Heart right ventricle (tissue), 16 donors: ENCODE data around the gene ACSL6. TPM values are rescaled to one million over a fixed set of nuclear protein-coding genes. Genes with fewer than 3 reads are reported as not detected.

Experiments
- ATAC-seq, 8 donors: fragments of 200-7000 bp; cut with Tn5 transposase; one replicate each; pipeline ENCODE4 v1.9.1; 2020; ENCODE audit warnings: mild to moderate bottlenecking in 8 of 8, moderate library complexity in 8 of 8, moderate number of reproducible peaks in 1 of 8
- DNase-seq, 2 donors: peaks; one replicate each; pipeline ENCODE4 v3.0.0-alpha.2; 2020
- H3K27ac ChIP-seq, 10 donors: fragments of 200-600 bp; sonication (generic) in 2 of 10; one replicate each; pipeline versions ENCODE4 v1.5.0 to v1.8.0; 2020 to 2022; ENCODE audit warnings: mild to moderate bottlenecking in 3 of 10
- H3K27me3 ChIP-seq, 7 donors: fragments of 200-600 bp; one replicate each; pipeline ENCODE4 v1.8.0; 2021 to 2022; ENCODE audit warnings: mild to moderate bottlenecking in 2 of 7
- H3K36me3 ChIP-seq, 9 donors: fragments of 200-600 bp; sonication (generic) in 1 of 9; one replicate each; pipeline versions ENCODE4 v1.5.0 to v1.8.0; 2020 to 2022; ENCODE audit warnings: mild to moderate bottlenecking in 2 of 9
- H3K4me1 ChIP-seq, 9 donors: fragments of 200-600 bp; sonication (generic) in 1 of 9; one replicate each; pipeline versions ENCODE4 v1.5.0 to v1.8.0; 2020 to 2022; ENCODE audit warnings: mild to moderate bottlenecking in 4 of 9
- H3K4me3 ChIP-seq, 10 donors: fragments of 200-600 bp; sonication (generic) in 2 of 10; one replicate each; pipeline versions ENCODE4 v1.5.0 to v1.8.0; 2020 to 2022; ENCODE audit warnings: mild to moderate bottlenecking in 7 of 10, moderate library complexity in 2 of 10
- H3K9me3 ChIP-seq, 11 donors: fragments of 200-600 bp in 10 of 11; sonication (generic) in 2 of 11; one replicate each; pipeline versions ENCODE4 v1.5.0 to v1.8.0; 2013 to 2022; ENCODE audit warnings: mild to moderate bottlenecking in 2 of 11, control low read depth in 1 of 11, moderate library complexity in 1 of 11
- WGBS, 2 donors: extraction: QIAGEN DNeasy Blood & Tissue Kit; methylation state at CpG; one replicate each; pipeline ENCODE4 v1.1.7; 2013; ENCODE audit warnings: inconsistent platforms in 1 of 2; 5-methylcytosine and 5-hydroxymethylcytosine counted together
- intact Hi-C, 10 donors: fragments of 100-400 bp; cut with DNase I; formaldehyde crosslinking; loops; one replicate each; pipeline versions ENCODE4 v1.11.1 to v1.14.2; 2022
- polyA plus RNA-seq, 2 donors: library from polyadenylated mRNA; stranded (reverse); fragments of 200-250 nt; gene quantifications; one replicate each; pipeline ENCODE4 v1.2.3, GENCODE V29; 2013
- total RNA-seq, 10 donors: library from RNA; stranded (reverse); fragmentation: NEBNext Ultra II Directional in 3 of 10; extraction: Animal tissue kit (Norgen Biotek cat#: 25700) in 3 of 10; gene quantifications; one replicate each; pipeline versions ENCODE4 v1.2.1 to v1.2.4, GENCODE V29; 2021 to 2023
- TF ChIP-seq, protein P1 (sequence below), 9 donors: fragments of 200-600 bp; sonication (generic) in 2 of 9; IDR thresholded peaks; one replicate each; pipeline versions ENCODE4 v1.5.0 to v1.8.0; 2021 to 2022; ENCODE audit warnings: antibody characterized with exemption in 9 of 9, mild to moderate bottlenecking in 5 of 9, moderate library complexity in 1 of 9
- donor health status: Arrhythmogenic right ventricular cardiomyopathy.
- donor health status: ischemic (EF 13 %, LVEDD 7.1; RV severe dilation, severe dysfunction).
- donor health status: healthy with polysubstance abuse.
- donor health status: DM: no; HTN: yes; CAD: no.
- donor health status: DM: no; HTN: no; CAD: no.
- donor health status: ischemic (EF 25% LVEDD 6.9; RV normal size, moderate dysfunction).
- donor health status: ischemic (EF 25% LVEDD 5.7; RV mildly dilated, moderate dysfunction).
- donor health status: healthy.
- donor health status: DM: yes; HTN: yes; CAD: no.
- donor health status: Ischemic cardiomyopathy.
- donor health status: ischemic (EF 35%, LVEDD 5.7; RV mildly dilated, moderate dysfunction).
- donor health status: nonischemic (EF 11% LVEDD 7.7; RV severe dilation, severe dysfunction).
- donor health status: DM: yes; HTN: yes; CAD: no.
- donor health status: PGD.
- donor health status: ischemic (EF 29% LVEDD 5.4; RV normal size, mild dysfunction).
- donor health status: nonischemic (EF 23%, LVEDD 6.1; RV moderate dilation, normal function).

Gene ACSL6
- total and polyA plus RNA-seq, 12 donors = 0.26 to 7.0 (median 3.0) TPM

GRCh38 chr5:132021654-132022053, 10.2 kb upstream of the ACSL6 start:
- Histone ChIP-seq H3K4me3 (no peak overlapping the region), H3K27me3 (peaks cover 0 to 36% (median 14%) of the 10 kb centered on the region in 7 donors), H3K9me3 (no peaks in the 10 kb centered on the region), H3K36me3 (no peaks in the 10 kb centered on the region), H3K4me1 (peaks cover 0 to 4% (median 0%) of the 10 kb centered on the region in 9 donors), H3K27ac (no peak overlapping the region)
- 53 to 61% methylated on average over 2 of the region's 2 CpGs for WGBS, 2 donors
- TF ChIP-seq, protein P1, sequence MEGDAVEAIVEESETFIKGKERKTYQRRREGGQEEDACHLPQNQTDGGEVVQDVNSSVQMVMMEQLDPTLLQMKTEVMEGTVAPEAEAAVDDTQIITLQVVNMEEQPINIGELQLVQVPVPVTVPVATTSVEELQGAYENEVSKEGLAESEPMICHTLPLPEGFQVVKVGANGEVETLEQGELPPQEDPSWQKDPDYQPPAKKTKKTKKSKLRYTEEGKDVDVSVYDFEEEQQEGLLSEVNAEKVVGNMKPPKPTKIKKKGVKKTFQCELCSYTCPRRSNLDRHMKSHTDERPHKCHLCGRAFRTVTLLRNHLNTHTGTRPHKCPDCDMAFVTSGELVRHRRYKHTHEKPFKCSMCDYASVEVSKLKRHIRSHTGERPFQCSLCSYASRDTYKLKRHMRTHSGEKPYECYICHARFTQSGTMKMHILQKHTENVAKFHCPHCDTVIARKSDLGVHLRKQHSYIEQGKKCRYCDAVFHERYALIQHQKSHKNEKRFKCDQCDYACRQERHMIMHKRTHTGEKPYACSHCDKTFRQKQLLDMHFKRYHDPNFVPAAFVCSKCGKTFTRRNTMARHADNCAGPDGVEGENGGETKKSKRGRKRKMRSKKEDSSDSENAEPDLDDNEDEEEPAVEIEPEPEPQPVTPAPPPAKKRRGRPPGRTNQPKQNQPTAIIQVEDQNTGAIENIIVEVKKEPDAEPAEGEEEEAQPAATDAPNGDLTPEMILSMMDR (IDR thresholded peaks at IDR 0.05) = no peak
- intact Hi-C loops = no loop called here
- no peak for DNase-seq
- ATAC-seq = no peak

GRCh38 chr5:132020568-132021339, 9.3 kb upstream of the ACSL6 start:
- WGBS, 2 donors = 73 to 75% methylated on average over 6 of the region's 6 CpGs
- intact Hi-C loops = no loop called here
- Histone ChIP-seq H3K27me3 (peaks cover 0 to 36% (median 14%) of the 10 kb centered on the region in 7 donors), H3K27ac (no peak overlapping the region), H3K36me3 (no peaks in the 10 kb centered on the region), H3K4me3 (no peak overlapping the region), H3K9me3 (no peaks in the 10 kb centered on the region), H3K4me1 (peaks cover 0 to 4% (median 0%) of the 10 kb centered on the region in 9 donors)
- ATAC-seq (no peak), DNase-seq (no peak)
- TF ChIP-seq, protein P1 (IDR thresholded peaks at IDR 0.05) = no peak

- 74 to 83% methylated on average over 6 of the region's 6 CpGs for WGBS, 2 donors
- Histone ChIP-seq H3K9me3 (no peaks in the 10 kb centered on the region), H3K4me1 (peaks cover 0 to 4% (median 0%) of the 10 kb centered on the region in 9 donors), H3K36me3 (no peaks in the 10 kb centered on the region), H3K27me3 (peaks cover 0 to 32% (median 14%) of the 10 kb centered on the region in 7 donors), H3K4me3 (no peak overlapping the region), H3K27ac (peak overlapping the region in 1 of 10 donors; percentile 62)
- DNase-seq (no peak), ATAC-seq (no peak)
- intact Hi-C loops = no loop called here
- TF ChIP-seq, protein P1 (IDR thresholded peaks at IDR 0.05) = no peak
Observed at GRCh38 chr5:132019857-132020555, 8.5 kb upstream of the ACSL6 start.

- ATAC-seq = no peak
- DNase-seq = no peak
- peak overlapping the region in 1 of 10 donors; percentile 62 for H3K27ac ChIP-seq
- peaks cover 0 to 4% (median 0%) of the 10 kb centered on the region in 9 donors for H3K4me1 ChIP-seq
- H3K4me3 ChIP-seq = no peak overlapping the region
- TF ChIP-seq, protein P1 (IDR thresholded peaks at IDR 0.05) = no peak
- H3K27me3 ChIP-seq = peaks cover 0 to 26% (median 14%) of the 10 kb centered on the region in 7 donors
- H3K9me3 ChIP-seq = no peaks in the 10 kb centered on the region
- no peaks in the 10 kb centered on the region for H3K36me3 ChIP-seq
- intact Hi-C loops = no loop called here
Observed at GRCh38 chr5:132019337-132019736, 7.9 kb upstream of the ACSL6 start.
